ENCODE measurements around the gene CACNG4.

DNA sequence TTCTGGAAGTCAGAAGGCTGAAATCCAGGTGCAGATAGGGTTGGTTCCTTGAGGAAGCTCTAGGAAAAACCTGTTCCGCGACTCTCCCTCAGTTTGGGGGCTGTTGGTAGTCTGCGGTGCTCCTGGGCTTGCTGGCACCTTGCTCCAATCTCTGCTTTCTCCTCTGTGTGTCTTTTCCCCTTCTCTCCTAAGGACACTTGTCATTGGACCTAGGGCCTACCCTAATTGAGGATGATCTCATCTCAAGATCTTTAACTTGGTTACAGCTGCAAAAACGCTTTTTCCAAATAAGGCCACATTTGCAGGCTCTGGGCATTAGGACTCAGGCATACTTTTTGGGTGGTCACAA, 12.9 kb upstream of the CACNG4 start:
- TF ChIP-seq CEBPB (IDR thresholded peaks at IDR 0.05) (no peak), JUN (IDR thresholded peaks at IDR 0.05) (no peak), NFE2L2 (conservative IDR thresholded peaks at IDR 0.05; ENCODE audit: low read length) (no peak), EP300 (IDR thresholded peaks at IDR 0.05) (no peak), CHD4 (IDR thresholded peaks at IDR 0.05; ENCODE audit: borderline replicate concordance) (no peak), RFX5 (IDR thresholded peaks at IDR 0.05) (no peak), MAZ (IDR thresholded peaks at IDR 0.05; ENCODE audit: borderline replicate concordance, low read depth, low read length) (no peak), MAFK (IDR thresholded peaks at IDR 0.05; ENCODE audit: partially characterized antibody) (no peak), TP53 (CRISPR knock-in tag; IDR thresholded peaks at IDR 0.05) (no peak), NR3C1 (IDR thresholded peaks at IDR 0.05) (no peak)
- TF ChIP-seq, protein P1, sequence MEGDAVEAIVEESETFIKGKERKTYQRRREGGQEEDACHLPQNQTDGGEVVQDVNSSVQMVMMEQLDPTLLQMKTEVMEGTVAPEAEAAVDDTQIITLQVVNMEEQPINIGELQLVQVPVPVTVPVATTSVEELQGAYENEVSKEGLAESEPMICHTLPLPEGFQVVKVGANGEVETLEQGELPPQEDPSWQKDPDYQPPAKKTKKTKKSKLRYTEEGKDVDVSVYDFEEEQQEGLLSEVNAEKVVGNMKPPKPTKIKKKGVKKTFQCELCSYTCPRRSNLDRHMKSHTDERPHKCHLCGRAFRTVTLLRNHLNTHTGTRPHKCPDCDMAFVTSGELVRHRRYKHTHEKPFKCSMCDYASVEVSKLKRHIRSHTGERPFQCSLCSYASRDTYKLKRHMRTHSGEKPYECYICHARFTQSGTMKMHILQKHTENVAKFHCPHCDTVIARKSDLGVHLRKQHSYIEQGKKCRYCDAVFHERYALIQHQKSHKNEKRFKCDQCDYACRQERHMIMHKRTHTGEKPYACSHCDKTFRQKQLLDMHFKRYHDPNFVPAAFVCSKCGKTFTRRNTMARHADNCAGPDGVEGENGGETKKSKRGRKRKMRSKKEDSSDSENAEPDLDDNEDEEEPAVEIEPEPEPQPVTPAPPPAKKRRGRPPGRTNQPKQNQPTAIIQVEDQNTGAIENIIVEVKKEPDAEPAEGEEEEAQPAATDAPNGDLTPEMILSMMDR (IDR thresholded peaks at IDR 0.05): no peak
- TF ChIP-seq, protein P2, sequence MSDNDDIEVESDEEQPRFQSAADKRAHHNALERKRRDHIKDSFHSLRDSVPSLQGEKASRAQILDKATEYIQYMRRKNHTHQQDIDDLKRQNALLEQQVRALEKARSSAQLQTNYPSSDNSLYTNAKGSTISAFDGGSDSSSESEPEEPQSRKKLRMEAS (IDR thresholded peaks at IDR 0.05): no peak

Measured in A549 (cell line).